Inflammatory macrophage (primary cell): ENCODE data around the gene NDUFA5.

ENCODE experiments used
- DNase-seq, 2 donors: peaks; one replicate each; pipeline ENCODE4 v3.0.0-alpha.2; 2020 to 2022
- total RNA-seq, 18 experiments: gene quantifications; one replicate each; lab custom pipeline; 2026; ENCODE audit warnings: mixed read lengths in 6 of 18, inconsistent platforms in 2 of 18; lab: John Stamatoyannopoulos, UW

Gene NDUFA5
- total RNA-seq = 22.2 to 102 (median 56.0) reads per million in 18 experiments

GRCh38 chr7:123557398-123558288 lies at the start of gene NDUFA5:
Gene NDUFA5, minus strand, starts transcription at chr7:123557818. Its CDS starts 23 bp downstream, at chr7:123557795.
- DNase-seq = peak; percentile 99

DNA sequence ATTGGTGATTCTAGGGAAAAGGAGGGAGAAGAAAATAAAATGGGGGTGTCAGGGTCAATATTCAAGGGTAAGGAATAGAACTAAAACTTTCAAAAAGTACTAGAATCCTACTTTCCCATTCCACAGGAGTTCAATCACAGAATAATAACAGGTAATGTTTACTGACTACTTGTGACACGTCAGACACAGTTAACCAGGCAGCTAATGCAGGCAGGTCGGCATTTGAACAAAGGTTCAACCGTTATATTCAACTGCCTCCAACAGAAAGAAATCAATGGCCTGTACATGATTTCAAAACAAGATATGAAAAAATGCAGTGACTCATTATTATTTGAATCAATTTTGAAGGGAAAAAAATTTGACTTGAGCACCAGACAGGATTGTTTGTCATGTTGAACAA lies 47.1 kb upstream of the NDUFA5 start:
- no peak for DNase-seq

GRCh38 chr7:123602648-123603047 lies 45.0 kb upstream of the NDUFA5 start:
- no peak for DNase-seq

- no peak for DNase-seq
Observed at GRCh38 chr7:123601530-123601929, 43.9 kb upstream of the NDUFA5 start, which contains the start of gene ASB15. Gene ASB15, plus strand, starts transcription at chr7:123601821. Its CDS starts 12,682 bp downstream, at chr7:123614503.

DNA sequence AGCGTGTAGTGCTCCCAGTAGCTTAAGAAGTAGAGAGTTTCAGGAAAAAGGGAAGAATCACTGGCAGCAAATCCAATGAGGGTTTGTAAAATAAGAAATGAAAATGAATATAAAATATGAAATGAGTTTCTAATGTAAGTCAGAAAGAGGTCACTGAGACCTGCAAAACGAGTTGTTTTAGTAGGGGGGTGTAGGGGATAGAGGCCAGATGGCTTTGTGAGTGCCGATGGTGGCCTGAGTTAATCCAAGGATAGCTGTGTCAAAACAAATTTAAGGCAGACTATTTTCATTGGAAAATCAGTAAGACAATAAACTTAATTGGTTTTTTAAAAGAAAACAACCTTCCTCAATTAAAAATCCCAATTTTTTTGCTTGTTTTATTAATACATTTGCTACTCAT lies 43.3 kb upstream of the NDUFA5 start:
- DNase-seq = no peak

DNA sequence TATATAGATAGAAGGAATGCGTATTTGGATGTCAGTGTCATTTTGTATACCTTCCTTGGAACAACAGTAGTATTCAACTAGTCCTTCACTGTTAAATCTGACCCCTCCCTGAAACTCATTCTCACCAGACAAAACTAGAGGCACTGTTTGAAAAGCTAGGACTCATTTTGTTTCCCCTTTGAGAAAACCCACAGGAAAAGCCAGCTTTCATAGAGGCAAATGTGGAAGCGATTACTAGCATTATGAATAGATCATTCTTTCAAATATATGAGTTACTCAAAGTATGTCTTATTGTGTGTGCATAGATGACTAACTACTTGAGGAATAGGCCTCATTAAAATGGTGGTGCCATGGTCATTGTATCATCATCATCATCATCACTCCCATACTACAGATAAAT lies 42.1 kb upstream of the NDUFA5 start:
- no peak for DNase-seq

- DNase-seq = no peak
Observed at GRCh38 chr7:123598657-123599056, 41.0 kb upstream of the NDUFA5 start.

- no peak for DNase-seq
Observed at GRCh38 chr7:123594813-123595241, 37.2 kb upstream of the NDUFA5 start.

GRCh38 chr7:123588376-123588775 lies 30.8 kb upstream of the NDUFA5 start:
- no peak for DNase-seq

GRCh38 chr7:123583821-123584220 lies 26.2 kb upstream of the NDUFA5 start:
- no peak for DNase-seq

GRCh38 chr7:123581162-123581459 lies 23.5 kb upstream of the NDUFA5 start:
- DNase-seq = no peak

DNA sequence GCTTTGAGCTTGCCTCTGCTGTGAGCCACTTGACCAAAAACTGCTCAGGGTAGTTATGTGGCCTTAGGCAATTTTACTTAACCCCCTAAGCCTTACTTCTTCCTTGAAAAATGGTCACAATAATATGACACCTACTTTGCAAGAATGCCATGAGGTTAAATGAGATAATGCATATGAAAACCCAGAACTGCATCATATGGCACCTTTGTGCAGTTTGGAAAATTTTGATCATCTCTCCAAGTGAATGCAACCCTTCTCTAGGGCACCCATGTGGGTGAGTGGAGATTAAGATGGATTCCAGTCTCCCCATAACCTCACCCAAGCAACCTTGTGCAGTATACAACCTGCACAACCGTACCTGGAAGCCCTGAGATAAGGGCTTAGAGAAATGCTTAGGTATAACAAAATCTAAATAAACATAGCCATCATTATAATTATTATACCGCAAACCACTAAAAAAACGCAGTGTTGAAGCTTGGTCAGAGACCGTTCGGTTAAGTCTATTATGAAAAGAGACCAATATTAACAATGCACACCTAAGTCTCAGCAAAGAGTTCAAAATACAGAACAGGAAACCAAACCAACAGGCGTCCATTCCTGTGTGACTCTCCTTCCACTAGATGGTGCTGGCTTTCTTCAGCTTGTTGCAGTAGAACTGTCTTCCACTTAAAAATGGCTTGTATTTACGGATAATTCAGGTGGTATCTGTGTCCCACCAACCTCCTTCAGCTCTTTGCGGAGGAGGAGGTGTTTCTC lies 23.0 kb upstream of the NDUFA5 start:
- peak in 1 of 2 donors; percentile 6 for DNase-seq

GRCh38 chr7:123579416-123579815 lies 21.8 kb upstream of the NDUFA5 start:
- no peak for DNase-seq

GRCh38 chr7:123573896-123574467 lies 16.4 kb upstream of the NDUFA5 start:
- no peak for DNase-seq

- DNase-seq = no peak
Observed at GRCh38 chr7:123573341-123573740, 15.7 kb upstream of the NDUFA5 start.

DNA sequence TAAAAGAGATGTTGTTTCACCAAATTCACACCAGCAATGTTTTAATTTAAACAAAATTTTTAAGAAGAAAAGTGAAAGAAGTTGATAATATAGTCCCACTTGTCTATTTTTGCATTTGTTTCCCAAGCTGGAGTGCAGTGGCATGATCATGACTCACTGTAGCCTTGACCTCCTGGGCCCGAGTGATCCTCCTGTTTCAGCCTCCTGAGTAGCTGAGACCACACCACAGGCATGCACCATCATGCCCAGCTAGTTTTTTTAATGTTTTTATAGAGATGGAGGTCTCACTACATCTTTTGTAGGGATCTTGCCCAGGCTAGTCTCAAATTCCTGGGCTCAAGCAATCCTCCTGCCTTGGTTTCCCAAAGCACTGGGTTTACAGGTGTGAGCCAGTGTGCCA lies 14.1 kb upstream of the NDUFA5 start:
- no peak for DNase-seq

GRCh38 chr7:123571187-123571586 lies 13.6 kb upstream of the NDUFA5 start:
- no peak for DNase-seq

DNA sequence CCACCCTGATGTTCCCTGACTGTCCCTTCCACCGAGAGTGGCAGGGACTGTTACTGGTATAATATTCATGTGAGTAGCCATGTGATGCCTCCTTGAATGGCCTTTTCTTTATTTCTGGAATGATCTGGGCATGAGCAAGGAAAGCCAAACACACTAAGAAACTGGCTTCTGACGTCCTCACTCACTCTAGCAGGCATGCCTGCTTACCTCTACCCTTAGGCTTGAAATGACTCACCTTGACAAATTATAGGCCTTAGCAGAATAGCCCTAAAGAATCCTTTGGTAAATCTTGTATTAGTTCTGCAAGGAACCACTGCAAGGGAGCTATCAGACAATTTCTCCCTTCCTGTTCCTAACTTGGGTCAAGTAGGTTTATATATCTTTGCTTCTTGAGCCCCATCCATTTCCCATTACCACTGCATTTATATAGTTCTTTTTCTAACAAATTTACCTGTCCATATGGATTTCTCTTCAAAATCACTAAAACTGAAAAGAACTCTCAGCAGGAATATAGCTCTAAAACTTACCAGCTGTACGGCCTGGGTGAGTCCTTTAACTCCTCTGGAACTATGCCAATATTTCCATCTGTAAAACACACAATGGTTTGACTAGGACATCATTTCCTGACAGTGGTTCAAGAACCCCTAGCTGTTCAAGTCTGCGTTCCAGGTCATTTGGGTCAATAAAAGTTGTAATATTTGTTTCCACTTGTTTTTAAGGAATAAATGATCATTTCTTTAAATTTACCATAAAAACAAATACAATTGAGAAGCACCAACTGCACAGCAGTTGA lies 13.0 kb upstream of the NDUFA5 start:
- no peak for DNase-seq

- no peak for DNase-seq
Observed at GRCh38 chr7:123569352-123570010, 11.9 kb upstream of the NDUFA5 start.

- DNase-seq = no peak
Observed at GRCh38 chr7:123562121-123562520, 4.5 kb upstream of the NDUFA5 start.

- no peak for DNase-seq
Observed at GRCh38 chr7:123558289-123558874, 764 bp upstream of the NDUFA5 start.

GRCh38 chr7:123557016-123557397 lies 611 bp downstream of the NDUFA5 start:
- DNase-seq = no peak
